ENCODE measurements around the gene NSMF. TPM values are rescaled to one million over a fixed set of nuclear protein-coding genes. Genes with fewer than 3 reads are reported as not detected.

The NSMF gene
- total RNA-seq, 1 donor from 2014 or later = 20.7 TPM

GRCh38 chr9:137488327-137488653, 29.2 kb upstream of the NSMF start:
- Histone ChIP-seq H3K36me3 (peaks cover 5% of the 10 kb centered on the region), H3K27ac (no peak overlapping the region), H3K9me3 (no peaks in the 10 kb centered on the region), H3K27me3 (ENCODE audit: low read depth) (no peaks in the 10 kb centered on the region), H3K4me1 (no peaks in the 10 kb centered on the region), H3K4me3 (no peak overlapping the region)
- DNase-seq = peak; percentile 41
- no peak for ATAC-seq
- intact Hi-C loops (cut with DNase I) = no loop called here
- no peak for TF ChIP-seq CTCF (IDR thresholded peaks at IDR 0.05)

- DNase-seq (no peak), ATAC-seq (no peak)
- H3K9me3 ChIP-seq = no peaks in the 10 kb centered on the region
- H3K36me3 ChIP-seq = peaks cover 5% of the 10 kb centered on the region
- H3K27me3 ChIP-seq (ENCODE audit: low read depth) = no peaks in the 10 kb centered on the region
- intact Hi-C loops (cut with DNase I) = no loop called here
- H3K4me3 ChIP-seq = no peak overlapping the region
- TF ChIP-seq CTCF (IDR thresholded peaks at IDR 0.05) = no peak
- H3K27ac ChIP-seq = no peak overlapping the region
- H3K4me1 ChIP-seq = no peaks in the 10 kb centered on the region
Observed at GRCh38 chr9:137487454-137488326, 28.6 kb upstream of the NSMF start.

GRCh38 chr9:137486545-137487453, 27.7 kb upstream of the NSMF start:
- H3K27me3 ChIP-seq (ENCODE audit: low read depth) = no peaks in the 10 kb centered on the region
- no peak overlapping the region for H3K27ac ChIP-seq
- H3K9me3 ChIP-seq = no peaks in the 10 kb centered on the region
- peaks cover 3% of the 10 kb centered on the region for H3K4me1 ChIP-seq
- no peak overlapping the region for H3K4me3 ChIP-seq
- ATAC-seq (no peak), DNase-seq (peak; percentile 39)
- H3K36me3 ChIP-seq = peaks cover 5% of the 10 kb centered on the region
- intact Hi-C loops (cut with DNase I) = no loop called here
- TF ChIP-seq CTCF (IDR thresholded peaks at IDR 0.05) = no peak

DNA sequence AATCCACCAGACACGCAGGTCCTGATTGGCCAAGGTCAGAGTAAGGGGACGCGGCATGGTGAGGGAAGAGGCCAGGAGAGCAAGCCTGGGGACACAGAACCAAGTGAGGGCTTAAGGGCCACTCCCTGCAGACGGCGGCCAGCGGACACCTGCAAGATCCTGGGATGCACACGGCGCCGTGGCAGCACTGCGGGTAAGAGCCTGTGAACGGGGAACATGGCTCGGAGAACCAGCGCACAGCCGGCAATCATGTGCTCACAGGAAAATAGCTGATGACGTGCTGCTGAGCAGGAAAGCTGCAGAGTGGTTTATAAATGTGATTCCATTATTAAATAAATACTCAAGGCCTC, 27.0 kb upstream of the NSMF start:
- H3K27ac ChIP-seq = no peak overlapping the region
- intact Hi-C loops (cut with DNase I) = no loop called here
- no peaks in the 10 kb centered on the region for H3K36me3 ChIP-seq
- ATAC-seq (no peak), DNase-seq (no peak)
- no peaks in the 10 kb centered on the region for H3K27me3 ChIP-seq (ENCODE audit: low read depth)
- no peaks in the 10 kb centered on the region for H3K9me3 ChIP-seq
- H3K4me3 ChIP-seq = no peak overlapping the region
- no peak for TF ChIP-seq CTCF (IDR thresholded peaks at IDR 0.05)
- peaks cover 5% of the 10 kb centered on the region for H3K4me1 ChIP-seq

- intact Hi-C loops (cut with DNase I) = no loop called here
- Histone ChIP-seq H3K36me3 (no peaks in the 10 kb centered on the region), H3K9me3 (no peaks in the 10 kb centered on the region), H3K4me3 (no peak overlapping the region), H3K4me1 (peaks cover 5% of the 10 kb centered on the region), H3K27ac (no peak overlapping the region), H3K27me3 (ENCODE audit: low read depth) (no peaks in the 10 kb centered on the region)
- TF ChIP-seq CTCF (IDR thresholded peaks at IDR 0.05) = no peak
- no peak for DNase-seq
- no peak for ATAC-seq
Observed at GRCh38 chr9:137485343-137486140, 26.4 kb upstream of the NSMF start.
